Neural cell (in vitro differentiated cells): Measurements from ENCODE around the gene LRRC27.
"Not testable (repeated sequence)": the region's sequence is repeated elsewhere in the genome, so short reads cannot be mapped to it uniquely, and the experiment has no call there.

ENCODE experiments used
- EZH2 ChIP-seq: fragments of 200-600, 300-800 bp; shearing (Covaris generic), sonication (generic); IDR thresholded peaks from 2 replicates; pipeline ENCODE4 v1.6.1; 2014; ENCODE audit warnings: antibody characterized with exemption, low read length, borderline replicate concordance, mild to moderate bottlenecking; ENCODE audit not compliant: insufficient read depth, poor library complexity, severe bottlenecking
- TF ChIP-seq, protein P1 (sequence below): IDR thresholded peaks from 2 replicates; pipeline ENCODE4 v1.6.1; 2012; ENCODE audit warnings: borderline replicate concordance

DNA sequence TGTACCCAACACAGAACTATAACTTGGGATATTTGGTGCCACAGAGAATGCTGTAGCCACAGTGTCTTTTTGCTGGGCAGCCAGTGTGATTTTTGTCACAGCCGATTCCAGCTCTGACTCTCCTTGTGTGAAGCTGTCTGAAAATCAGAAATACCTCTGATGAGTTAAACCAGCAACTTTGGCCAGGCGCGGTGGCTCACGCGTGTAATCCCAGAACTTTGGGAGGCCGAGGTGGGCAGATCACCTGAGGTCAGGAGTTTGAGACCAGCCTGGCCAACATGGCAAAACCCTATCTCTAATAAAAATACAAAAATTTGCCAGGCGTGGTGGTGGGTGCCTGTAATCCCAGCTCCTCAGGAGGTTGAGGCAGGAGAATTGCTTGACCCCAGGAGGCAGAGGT lies 5.9 kb downstream of the LRRC27 start:
- TF ChIP-seq, protein P1, sequence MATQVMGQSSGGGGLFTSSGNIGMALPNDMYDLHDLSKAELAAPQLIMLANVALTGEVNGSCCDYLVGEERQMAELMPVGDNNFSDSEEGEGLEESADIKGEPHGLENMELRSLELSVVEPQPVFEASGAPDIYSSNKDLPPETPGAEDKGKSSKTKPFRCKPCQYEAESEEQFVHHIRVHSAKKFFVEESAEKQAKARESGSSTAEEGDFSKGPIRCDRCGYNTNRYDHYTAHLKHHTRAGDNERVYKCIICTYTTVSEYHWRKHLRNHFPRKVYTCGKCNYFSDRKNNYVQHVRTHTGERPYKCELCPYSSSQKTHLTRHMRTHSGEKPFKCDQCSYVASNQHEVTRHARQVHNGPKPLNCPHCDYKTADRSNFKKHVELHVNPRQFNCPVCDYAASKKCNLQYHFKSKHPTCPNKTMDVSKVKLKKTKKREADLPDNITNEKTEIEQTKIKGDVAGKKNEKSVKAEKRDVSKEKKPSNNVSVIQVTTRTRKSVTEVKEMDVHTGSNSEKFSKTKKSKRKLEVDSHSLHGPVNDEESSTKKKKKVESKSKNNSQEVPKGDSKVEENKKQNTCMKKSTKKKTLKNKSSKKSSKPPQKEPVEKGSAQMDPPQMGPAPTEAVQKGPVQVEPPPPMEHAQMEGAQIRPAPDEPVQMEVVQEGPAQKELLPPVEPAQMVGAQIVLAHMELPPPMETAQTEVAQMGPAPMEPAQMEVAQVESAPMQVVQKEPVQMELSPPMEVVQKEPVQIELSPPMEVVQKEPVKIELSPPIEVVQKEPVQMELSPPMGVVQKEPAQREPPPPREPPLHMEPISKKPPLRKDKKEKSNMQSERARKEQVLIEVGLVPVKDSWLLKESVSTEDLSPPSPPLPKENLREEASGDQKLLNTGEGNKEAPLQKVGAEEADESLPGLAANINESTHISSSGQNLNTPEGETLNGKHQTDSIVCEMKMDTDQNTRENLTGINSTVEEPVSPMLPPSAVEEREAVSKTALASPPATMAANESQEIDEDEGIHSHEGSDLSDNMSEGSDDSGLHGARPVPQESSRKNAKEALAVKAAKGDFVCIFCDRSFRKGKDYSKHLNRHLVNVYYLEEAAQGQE, result not testable (repeated sequence)
- TF ChIP-seq EZH2, result not testable (repeated sequence)
